Hematopoietic multipotent progenitor cell treated with erythropoietin and hydrocortisone succinate and interleukin-3 and kit ligand, for 4 days (in vitro differentiated cells): ENCODE results near the gene NEMF.
"Not testable (repeated sequence)": the region's sequence is repeated elsewhere in the genome, so short reads cannot be mapped to it uniquely, and the experiment has no call there.

ENCODE experiments used
- DNase-seq: peaks from one replicate; pipeline ENCODE4 v3.0.0-alpha.2; 2015

Gene NEMF

DNA sequence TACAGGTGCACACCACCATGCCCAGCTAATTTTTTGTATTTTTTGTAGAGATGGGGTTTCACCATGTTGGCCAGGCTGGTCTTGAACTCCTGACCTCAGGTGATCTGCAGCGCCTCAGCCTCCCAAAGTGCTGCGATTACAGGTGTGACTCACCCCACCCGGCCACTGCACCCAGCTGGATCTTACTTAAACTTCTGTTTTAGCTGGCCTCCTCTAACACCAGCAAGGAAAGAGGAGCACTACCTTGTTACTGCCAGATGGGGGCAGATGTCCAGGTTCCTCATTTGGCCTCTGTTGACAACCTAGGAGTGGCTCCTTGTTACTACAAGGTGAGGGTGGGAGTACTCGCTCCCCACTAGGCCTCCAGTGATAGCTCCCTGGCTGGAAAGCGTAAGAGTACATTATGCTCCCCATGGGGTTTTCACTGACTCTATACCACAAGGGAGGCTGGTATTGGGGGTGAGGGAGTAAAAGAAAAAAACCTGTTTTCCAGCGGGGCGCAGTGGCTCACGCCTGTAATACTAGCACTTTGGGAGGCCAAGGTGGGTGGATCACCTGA, 27.1 kb upstream of the NEMF start:
- DNase-seq = peak; percentile 90

GRCh38 chr14:49876563-49877127, 24.1 kb upstream of the NEMF start:
- DNase-seq = no peak

- DNase-seq = no peak
Observed at GRCh38 chr14:49875640-49876198, 23.1 kb upstream of the NEMF start.

DNA sequence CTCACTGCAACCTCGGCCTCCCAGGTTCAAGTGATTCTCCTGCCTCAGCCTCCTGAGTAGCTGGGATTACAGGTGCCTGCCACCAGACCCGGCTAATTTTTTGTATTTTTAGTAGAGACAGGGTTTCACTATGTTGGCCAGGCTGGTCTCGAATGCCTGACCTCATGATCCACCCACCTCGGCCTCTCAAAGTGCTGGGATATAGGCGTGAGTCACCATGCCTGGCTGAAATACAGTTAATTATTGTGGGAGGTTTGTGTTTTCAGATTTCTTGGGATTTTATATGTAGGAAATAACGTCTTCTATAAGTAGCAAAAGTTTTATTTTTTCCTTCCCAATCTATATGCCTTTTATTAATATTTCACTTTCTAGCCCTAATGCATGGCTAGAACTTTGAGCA, 21.0 kb upstream of the NEMF start:
- not testable (repeated sequence) for DNase-seq

GRCh38 chr14:49870908-49871307, 18.3 kb upstream of the NEMF start:
- DNase-seq = no peak

DNA sequence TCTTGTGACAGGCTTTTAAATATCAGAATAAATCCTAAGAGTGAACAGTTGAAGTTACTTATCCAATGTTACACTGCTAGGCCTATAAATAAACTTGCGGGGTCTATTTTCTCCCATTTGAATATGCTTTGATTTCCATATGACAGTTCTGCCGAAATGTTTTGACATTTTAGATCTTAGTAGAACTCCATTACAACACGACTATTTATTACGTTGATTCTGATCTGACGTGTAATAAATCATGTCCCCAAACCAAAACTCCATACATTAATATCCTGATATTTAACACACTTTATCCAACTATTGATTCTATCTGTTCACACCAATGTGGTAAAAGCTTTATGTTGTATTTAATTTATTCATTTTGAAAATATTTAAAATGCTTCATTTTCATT, 16.1 kb upstream of the NEMF start:
- no peak for DNase-seq

GRCh38 chr14:49867831-49868719, 15.5 kb upstream of the NEMF start:
- peak; percentile 98 for DNase-seq

GRCh38 chr14:49865431-49865859, 12.9 kb upstream of the NEMF start:
- DNase-seq = peak; percentile 87

DNA sequence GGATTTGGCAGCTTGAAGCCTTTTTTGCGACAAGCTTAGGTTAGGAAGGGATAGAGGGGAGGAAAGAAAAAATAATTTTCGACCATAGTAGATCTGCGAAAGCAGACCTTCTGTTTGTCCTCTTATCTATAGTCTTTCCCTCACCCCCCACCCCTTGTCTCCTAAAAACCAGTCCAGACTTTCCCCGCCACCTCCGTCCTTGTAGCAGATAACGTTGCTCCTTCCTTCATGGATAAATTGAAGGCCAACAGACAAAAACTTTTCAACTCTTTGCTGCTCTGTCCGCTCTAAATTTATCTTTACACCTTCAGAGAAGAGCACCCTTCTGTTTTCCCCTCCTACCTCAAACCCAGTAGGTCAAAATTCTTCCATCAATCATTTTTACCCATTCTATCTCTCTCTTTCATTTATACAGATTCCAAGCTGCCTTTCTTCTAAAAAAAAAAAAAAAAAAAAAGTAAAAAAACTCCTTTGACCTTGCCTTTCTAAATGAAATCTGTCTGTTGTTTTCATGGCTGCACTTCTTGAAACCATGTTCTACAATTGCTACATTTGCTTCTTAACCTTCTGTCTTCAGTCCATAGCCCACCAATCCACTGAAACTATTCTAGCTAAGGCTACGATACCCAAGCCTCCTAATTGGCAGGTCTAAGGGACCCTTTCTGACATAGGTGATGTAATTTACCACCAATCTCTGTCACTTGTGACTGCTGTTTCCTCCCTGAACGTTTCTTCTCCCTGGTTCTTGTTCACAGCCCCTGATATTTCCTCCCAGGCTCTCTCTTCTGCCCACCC, 11.1 kb upstream of the NEMF start:
- peak; percentile 75 for DNase-seq

DNA sequence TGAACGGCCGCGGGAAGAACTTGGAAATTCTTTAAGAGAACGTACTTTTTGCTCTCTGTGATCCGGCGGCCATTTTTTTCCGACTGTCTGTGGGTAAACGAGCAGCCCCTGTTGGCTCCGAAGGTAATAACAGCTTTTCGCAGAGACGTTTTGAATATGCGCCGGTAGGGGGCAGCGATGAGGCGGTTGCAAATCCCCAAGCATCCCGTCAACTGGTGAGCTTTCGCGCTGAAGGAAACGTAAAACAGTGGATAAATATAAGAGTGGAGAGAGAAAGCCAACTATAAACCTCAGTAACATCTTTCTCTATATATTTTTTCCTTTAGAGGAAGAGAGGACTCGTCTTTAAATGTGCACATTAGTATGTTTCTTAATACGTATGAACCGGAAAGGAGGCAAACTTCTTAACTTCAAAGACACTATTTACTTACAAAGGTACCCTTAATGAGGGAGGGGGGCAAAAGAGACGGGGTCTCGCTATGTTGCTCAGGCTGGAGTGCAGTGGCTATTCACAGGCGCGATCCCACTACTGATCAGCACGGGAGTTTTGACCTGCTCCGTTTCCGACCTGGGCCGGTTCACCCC, 9.6 kb upstream of the NEMF start:
- DNase-seq = peak; percentile 92

DNA sequence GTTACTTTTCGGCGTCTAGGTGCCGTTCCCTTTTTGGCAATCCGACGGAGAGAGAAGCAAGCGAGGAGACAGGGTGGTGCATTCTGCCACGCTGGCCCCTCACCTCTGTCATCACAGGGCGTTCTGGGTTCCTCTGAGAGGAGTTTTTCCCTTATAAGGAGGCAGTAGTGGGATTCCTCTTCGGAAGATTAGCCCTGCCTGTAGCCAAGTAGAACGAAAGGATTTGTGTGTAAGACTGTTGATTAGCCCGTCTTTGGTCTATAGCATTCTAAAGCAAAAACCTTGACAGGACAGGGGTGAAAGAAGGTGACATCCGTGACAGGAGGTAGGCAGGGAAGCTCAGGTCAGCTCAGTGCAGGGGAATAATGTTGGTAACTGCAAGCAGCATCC, 9.1 kb upstream of the NEMF start:
- DNase-seq = peak; percentile 89

DNA sequence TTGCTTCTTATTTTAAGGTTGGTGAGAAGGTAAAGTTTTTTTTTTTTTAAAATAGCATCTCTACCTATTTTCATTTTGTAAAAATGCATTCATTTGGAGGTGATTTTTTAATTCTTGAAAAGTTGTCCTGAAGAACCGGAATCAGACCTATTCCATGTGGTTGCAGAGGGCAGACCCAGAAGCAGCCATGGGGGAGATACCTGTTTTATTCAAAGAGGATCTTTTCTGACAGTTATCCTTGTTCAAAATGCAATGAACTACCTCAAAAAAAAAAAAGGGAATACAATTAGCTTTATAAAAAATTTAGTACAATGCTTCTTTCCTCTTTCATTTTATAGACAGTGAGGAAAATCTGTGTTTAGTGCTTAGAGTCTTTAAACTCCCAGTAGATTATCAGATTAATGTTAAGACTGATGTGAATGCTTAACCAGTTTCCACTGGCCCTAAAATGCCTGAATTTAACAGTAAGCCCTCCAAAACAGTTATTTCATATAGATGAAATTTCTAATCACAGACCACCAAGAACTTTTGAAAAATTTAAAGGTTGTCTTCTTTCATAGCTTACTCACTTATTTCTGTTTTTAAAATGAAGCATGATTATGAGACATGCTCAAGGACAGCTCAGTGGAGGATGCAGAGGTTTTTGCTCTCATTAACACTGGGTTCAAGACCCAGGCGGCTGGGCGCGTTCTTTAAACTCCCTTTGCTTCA, 8.6 kb upstream of the NEMF start:
- DNase-seq = no peak

DNA sequence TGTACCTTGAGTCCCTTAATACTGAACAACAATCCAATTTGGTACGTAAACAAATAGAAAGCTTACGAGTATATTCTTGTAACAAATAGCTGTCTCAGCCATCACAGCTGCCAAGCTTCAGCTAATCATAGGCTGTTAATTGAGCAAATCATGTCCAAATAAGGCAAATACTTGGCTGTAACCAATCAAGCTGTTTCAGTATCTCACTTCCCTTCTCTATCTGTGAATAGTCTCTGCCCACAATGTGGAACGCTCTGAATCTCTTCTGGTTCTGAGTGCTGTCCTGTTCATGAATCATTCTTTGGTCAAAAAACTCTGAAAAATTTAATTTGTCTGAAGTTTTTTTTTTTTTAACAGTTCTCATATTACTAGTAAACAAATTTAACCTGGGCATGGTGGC, 5.8 kb upstream of the NEMF start:
- DNase-seq = peak; percentile 34

- no peak for DNase-seq
Observed at GRCh38 chr14:49857427-49858003, 4.9 kb upstream of the NEMF start.

DNA sequence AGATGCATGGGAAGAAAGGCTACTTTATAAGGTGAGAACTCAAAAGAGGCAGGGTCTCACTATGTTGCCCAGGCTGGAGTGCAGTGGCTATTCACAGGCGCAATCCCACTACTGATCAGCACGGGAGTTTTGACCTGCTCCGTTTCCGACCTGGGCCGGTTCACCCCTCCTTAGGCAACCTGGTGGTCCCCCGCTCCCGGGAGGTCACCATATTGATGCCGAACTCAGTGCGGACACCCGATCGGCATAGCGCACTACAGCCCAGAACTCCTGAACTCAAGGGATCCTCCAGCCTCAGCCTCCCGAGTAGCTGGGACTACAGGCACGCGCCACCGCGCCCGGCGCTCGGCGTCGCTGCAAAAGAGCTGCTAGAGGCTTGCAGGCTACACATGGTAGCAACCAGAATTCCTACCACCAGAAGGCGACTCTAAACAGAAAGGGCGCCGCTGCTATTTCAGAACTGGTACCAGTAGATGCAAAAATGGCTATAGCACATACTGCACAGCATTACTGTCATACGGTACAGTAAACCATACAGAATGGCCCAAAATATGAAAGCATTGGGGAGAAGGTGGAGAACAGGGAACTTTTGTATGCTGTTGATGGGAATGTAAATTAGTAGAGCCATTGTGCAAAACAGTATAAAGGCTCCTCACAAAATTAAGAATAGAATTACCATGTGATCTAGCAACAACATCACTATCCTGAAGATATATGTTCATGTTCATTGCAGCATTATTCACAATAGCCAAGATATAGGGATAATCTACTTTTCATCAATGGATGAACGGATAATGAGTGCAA, 1.2 kb upstream of the NEMF start:
- DNase-seq = peak; percentile 91

DNA sequence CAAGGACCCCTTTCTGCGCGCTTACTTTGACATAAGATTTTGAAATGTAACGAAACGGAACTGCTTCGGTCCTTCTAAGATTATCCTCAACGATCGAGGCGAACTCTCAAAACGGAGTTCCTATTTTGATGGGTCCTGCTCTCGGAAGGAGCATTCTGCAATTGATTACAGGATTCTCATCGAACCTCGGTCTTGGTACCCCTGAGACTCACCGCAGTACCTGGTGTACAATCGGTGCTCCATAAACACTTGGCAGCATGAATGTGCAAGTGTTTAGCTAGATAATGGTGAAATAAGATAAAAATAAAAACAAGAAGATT, 530 bp upstream of the NEMF start:
- no peak for DNase-seq

GRCh38 chr14:49851813-49852212, 775 bp downstream of the NEMF start:
- DNase-seq = peak; percentile 41

GRCh38 chr14:49849213-49849847, 3.3 kb downstream of the NEMF start:
- DNase-seq = no peak

DNA sequence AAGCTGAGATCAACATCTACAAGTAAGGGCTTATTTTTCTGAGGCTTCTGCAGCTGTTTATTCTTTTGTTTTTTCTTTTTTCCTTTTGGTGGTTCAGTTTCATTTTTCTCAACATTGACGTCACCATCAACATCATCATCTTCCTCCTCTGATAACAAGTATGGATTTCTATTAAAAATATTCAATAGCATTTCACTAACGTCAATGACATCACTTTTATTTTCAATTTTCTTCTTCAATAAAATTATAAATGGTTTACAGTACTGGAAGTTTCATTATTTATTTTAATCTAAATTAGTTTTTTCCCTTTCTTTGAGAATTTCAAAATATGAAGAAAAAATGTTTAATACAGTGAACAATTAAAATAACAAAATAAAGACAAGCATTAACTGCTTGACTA, 23.9 kb downstream of the NEMF start:
- DNase-seq = no peak

DNA sequence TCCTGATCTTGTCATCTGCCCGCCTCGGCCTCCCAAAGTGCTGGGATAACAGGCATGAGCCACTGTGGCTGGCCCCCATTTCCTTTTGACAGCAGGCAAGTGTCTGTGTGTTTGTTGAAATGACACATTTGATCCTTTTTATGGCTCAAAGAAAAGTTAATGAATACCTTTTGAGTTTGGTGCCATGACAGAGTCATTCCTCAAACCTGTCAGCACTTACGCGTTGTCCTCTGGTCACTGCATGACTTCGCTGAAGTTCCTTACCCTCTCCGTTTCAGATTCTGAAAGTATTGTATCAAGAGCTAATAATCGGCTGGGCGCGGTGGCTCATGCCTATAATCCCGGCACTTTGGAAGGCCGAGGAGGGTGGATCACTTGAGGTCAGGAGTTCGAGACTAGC, 32.4 kb downstream of the NEMF start:
- no peak for DNase-seq
